ENCODE results near the gene RIPOR3. TPM values are rescaled to one million over a fixed set of nuclear protein-coding genes. Genes with fewer than 3 reads are reported as not detected.

The RIPOR3 gene
- total RNA-seq, 1 experiment from 2014 or later, result 0.46 TPM

DNA sequence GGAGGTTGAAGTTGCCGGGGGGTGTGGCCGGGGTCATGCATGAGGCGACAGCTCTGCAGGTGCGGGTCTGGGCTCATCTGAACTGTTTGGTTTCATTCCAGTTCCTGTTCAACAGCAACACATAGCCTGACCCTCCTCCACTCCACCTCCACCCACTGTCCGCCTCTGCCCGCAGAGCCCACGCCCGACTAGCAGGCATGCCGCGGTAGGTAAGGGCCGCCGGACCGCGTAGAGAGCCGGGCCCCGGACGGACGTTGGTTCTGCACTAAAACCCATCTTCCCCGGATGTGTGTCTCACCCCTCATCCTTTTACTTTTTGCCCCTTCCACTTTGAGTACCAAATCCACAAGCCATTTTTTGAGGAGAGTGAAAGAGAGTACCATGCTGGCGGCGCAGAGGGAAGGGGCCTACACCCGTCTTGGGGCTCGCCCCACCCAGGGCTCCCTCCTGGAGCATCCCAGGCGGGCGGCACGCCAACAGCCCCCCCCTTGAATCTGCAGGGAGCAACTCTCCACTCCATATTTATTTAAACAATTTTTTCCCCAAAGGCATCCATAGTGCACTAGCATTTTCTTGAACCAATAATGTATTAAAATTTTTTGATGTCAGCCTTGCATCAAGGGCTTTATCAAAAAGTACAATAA is 108.6 kb downstream of the RIPOR3 start:
- Histone ChIP-seq H4K91ac (ENCODE audit: insufficient read length, low read depth, low read length) (no peak overlapping the region), H2BK12ac (ENCODE audit: insufficient read length, low read depth, low read length) (no peak overlapping the region), H4K20me1 (ENCODE audit: control insufficient read depth, insufficient read depth, insufficient read length) (no peaks in the 10 kb centered on the region)

More for the DNA sequence above, 108.6 kb downstream of the RIPOR3 start:
- no peak overlapping the region for H3K56ac ChIP-seq (ENCODE audit: insufficient read length, low read depth, low read length)
- Mint-ChIP-seq H3K9me3 (no peaks in the 10 kb centered on the region), H3K36me3 (ENCODE audit: insufficient read depth in 1 of 3, low read depth in 3 of 3) (peaks cover 21 to 61% (median 57%) of the 10 kb centered on the region in 3 experiments; a peak in 6 of 7 replicates), H3K4me3 (no peak overlapping the region), H3K27me3 (ENCODE audit: low read depth) (no peaks in the 10 kb centered on the region), H3K4me1 (no peaks in the 10 kb centered on the region), H3K27ac (no peak overlapping the region)
- H3K4me1 ChIP-seq (ENCODE audit: insufficient read depth, low read length), result no peaks in the 10 kb centered on the region
- H3K23me2 ChIP-seq (ENCODE audit: insufficient read length, low read depth, low read length, poor library complexity, severe bottlenecking), result no peaks in the 10 kb centered on the region
- no peaks in the 10 kb centered on the region for H3K9me3 ChIP-seq (ENCODE audit: control insufficient read depth, low read depth, low read length)
- H3K27ac ChIP-seq (ENCODE audit: insufficient read length, low read depth, low read length), result no peak overlapping the region
- no peak overlapping the region for H2BK120ac ChIP-seq (ENCODE audit: low read depth, low read length, poor library complexity, severe bottlenecking)
- DNase-seq, result no peak
- no peak overlapping the region for H3K4me2 ChIP-seq (ENCODE audit: insufficient read depth, insufficient read length, low read length)
- no peak overlapping the region for H4K5ac ChIP-seq (ENCODE audit: insufficient read length, low read depth, low read length)
- H3K14ac ChIP-seq (ENCODE audit: insufficient read depth, low read length), result no peak overlapping the region
- H3K18ac ChIP-seq (ENCODE audit: insufficient read length, low read depth, low read length), result no peak overlapping the region
- TF ChIP-seq, protein P1, sequence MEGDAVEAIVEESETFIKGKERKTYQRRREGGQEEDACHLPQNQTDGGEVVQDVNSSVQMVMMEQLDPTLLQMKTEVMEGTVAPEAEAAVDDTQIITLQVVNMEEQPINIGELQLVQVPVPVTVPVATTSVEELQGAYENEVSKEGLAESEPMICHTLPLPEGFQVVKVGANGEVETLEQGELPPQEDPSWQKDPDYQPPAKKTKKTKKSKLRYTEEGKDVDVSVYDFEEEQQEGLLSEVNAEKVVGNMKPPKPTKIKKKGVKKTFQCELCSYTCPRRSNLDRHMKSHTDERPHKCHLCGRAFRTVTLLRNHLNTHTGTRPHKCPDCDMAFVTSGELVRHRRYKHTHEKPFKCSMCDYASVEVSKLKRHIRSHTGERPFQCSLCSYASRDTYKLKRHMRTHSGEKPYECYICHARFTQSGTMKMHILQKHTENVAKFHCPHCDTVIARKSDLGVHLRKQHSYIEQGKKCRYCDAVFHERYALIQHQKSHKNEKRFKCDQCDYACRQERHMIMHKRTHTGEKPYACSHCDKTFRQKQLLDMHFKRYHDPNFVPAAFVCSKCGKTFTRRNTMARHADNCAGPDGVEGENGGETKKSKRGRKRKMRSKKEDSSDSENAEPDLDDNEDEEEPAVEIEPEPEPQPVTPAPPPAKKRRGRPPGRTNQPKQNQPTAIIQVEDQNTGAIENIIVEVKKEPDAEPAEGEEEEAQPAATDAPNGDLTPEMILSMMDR (conservative IDR thresholded peaks at IDR 0.05), result no peak
- H3K79me1 ChIP-seq (ENCODE audit: insufficient read depth, low read depth, low read length, poor library complexity, severe bottlenecking), result no peaks in the 10 kb centered on the region
- H3K27me3 ChIP-seq (ENCODE audit: insufficient read depth, low read length), result no peaks in the 10 kb centered on the region
- H2AFZ ChIP-seq (ENCODE audit: low read length), result no peak overlapping the region
- no peaks in the 10 kb centered on the region for H3K79me2 ChIP-seq (ENCODE audit: insufficient read depth, low read length)
- no peak overlapping the region for H2AK5ac ChIP-seq (ENCODE audit: insufficient read length, low read length)
- H2BK5ac ChIP-seq (ENCODE audit: insufficient read length, low read length), result no peak overlapping the region
- H3T11ph ChIP-seq (ENCODE audit: low read length), result no peak overlapping the region
- H2BK20ac ChIP-seq (ENCODE audit: low read depth, low read length, poor library complexity, severe bottlenecking), result no peak overlapping the region
- H4K8ac ChIP-seq (replicated peaks; ENCODE audit: insufficient read length, low read depth, low read length), result no peak overlapping the region
- no peak overlapping the region for H2BK15ac ChIP-seq (ENCODE audit: low read depth, low read length)
- H3K23ac ChIP-seq (ENCODE audit: insufficient read length, low read depth, low read length), result no peak overlapping the region
- no peak overlapping the region for H3K4ac ChIP-seq (ENCODE audit: low read depth, low read length)
- no CpG with 5 or more reads among the region's 26 CpGs for WGBS (ENCODE audit: extremely low coverage, insufficient read length, low lambda C conversion rate)
- H3K9ac ChIP-seq (ENCODE audit: extremely low read depth, insufficient read length, low read length), result no peak overlapping the region
